Measurements from ENCODE around the gene MYOZ1.

MYOZ1 gene

GRCh38 chr10:73601486-73601921, 39.8 kb downstream of the MYOZ1 start:
- H3K27me3 ChIP-seq (ENCODE audit: low read depth, low read length) = no peaks in the 10 kb centered on the region
- H3K9ac ChIP-seq (ENCODE audit: low read length) = no peak overlapping the region

GRCh38 chr10:73597346-73597745, 43.9 kb downstream of the MYOZ1 start:
- no peak overlapping the region for H3K27ac ChIP-seq (ENCODE audit: low read length)
- no peak overlapping the region for H3K4me3 ChIP-seq (ENCODE audit: low read length)
- H3K79me2 ChIP-seq (ENCODE audit: low read length) = no peaks in the 10 kb centered on the region
- H3K9me3 ChIP-seq (ENCODE audit: insufficient read depth, low read length) = no peaks in the 10 kb centered on the region
- no peaks in the 10 kb centered on the region for H3K27me3 ChIP-seq (ENCODE audit: low read depth, low read length)
- H3K4me1 ChIP-seq (ENCODE audit: low read length) = no peaks in the 10 kb centered on the region
- TF ChIP-seq EZH2phosphoT487 (IDR thresholded peaks at IDR 0.05; ENCODE audit: low read depth) (no peak), CTCF (IDR thresholded peaks at IDR 0.05; ENCODE audit: low read depth, low read length) (no peak)
- no peak overlapping the region for H3K4me2 ChIP-seq (ENCODE audit: low read length)
- H2AFZ ChIP-seq (ENCODE audit: low read depth, low read length) = no peak overlapping the region
- no peak overlapping the region for H3K9ac ChIP-seq (ENCODE audit: low read length)
- no peaks in the 10 kb centered on the region for H4K20me1 ChIP-seq (ENCODE audit: insufficient read depth, low read length)
- H3K36me3 ChIP-seq (replicated peaks; ENCODE audit: low read depth, low read length) = no peaks in the 10 kb centered on the region

More at GRCh38 chr10:73601486-73601921, 39.8 kb downstream of the MYOZ1 start:
- H2AFZ ChIP-seq (ENCODE audit: low read depth, low read length) = no peak overlapping the region
- H3K79me2 ChIP-seq (ENCODE audit: low read length) = no peaks in the 10 kb centered on the region
- no peak for TF ChIP-seq CTCF (IDR thresholded peaks at IDR 0.05; ENCODE audit: low read depth, low read length)
- no peak for TF ChIP-seq EZH2phosphoT487 (IDR thresholded peaks at IDR 0.05; ENCODE audit: low read depth)
- H3K27ac ChIP-seq (ENCODE audit: low read length) = no peak overlapping the region
- H3K4me3 ChIP-seq (ENCODE audit: low read length) = no peak overlapping the region
- no peaks in the 10 kb centered on the region for H3K4me1 ChIP-seq (ENCODE audit: low read length)
- no peaks in the 10 kb centered on the region for H3K36me3 ChIP-seq (replicated peaks; ENCODE audit: low read depth, low read length)
- H3K4me2 ChIP-seq (ENCODE audit: low read length) = no peak overlapping the region
- no peaks in the 10 kb centered on the region for H3K9me3 ChIP-seq (ENCODE audit: insufficient read depth, low read length)
- no peaks in the 10 kb centered on the region for H4K20me1 ChIP-seq (ENCODE audit: insufficient read depth, low read length)

GRCh38 chr10:73593812-73594211, 47.5 kb downstream of the MYOZ1 start:
- Histone ChIP-seq H4K20me1 (ENCODE audit: insufficient read depth, low read length) (no peaks in the 10 kb centered on the region), H2AFZ (ENCODE audit: low read depth, low read length) (no peak overlapping the region), H3K27me3 (ENCODE audit: low read depth, low read length) (no peaks in the 10 kb centered on the region), H3K36me3 (replicated peaks; ENCODE audit: low read depth, low read length) (no peaks in the 10 kb centered on the region), H3K9ac (ENCODE audit: low read length) (no peak overlapping the region), H3K4me2 (ENCODE audit: low read length) (no peak overlapping the region), H3K9me3 (ENCODE audit: insufficient read depth, low read length) (no peaks in the 10 kb centered on the region), H3K4me3 (ENCODE audit: low read length) (no peak overlapping the region), H3K4me1 (ENCODE audit: low read length) (no peaks in the 10 kb centered on the region), H3K79me2 (ENCODE audit: low read length) (no peaks in the 10 kb centered on the region), H3K27ac (ENCODE audit: low read length) (no peak overlapping the region)
- TF ChIP-seq CTCF (IDR thresholded peaks at IDR 0.05; ENCODE audit: low read depth, low read length) = no peak
- no peak for TF ChIP-seq EZH2phosphoT487 (IDR thresholded peaks at IDR 0.05; ENCODE audit: low read depth)

GRCh38 chr10:73593110-73593509, 48.2 kb downstream of the MYOZ1 start:
- H3K36me3 ChIP-seq (replicated peaks; ENCODE audit: low read depth, low read length) = no peaks in the 10 kb centered on the region
- no peak for TF ChIP-seq EZH2phosphoT487 (IDR thresholded peaks at IDR 0.05; ENCODE audit: low read depth)
- TF ChIP-seq CTCF (IDR thresholded peaks at IDR 0.05; ENCODE audit: low read depth, low read length) = no peak
- H3K4me3 ChIP-seq (ENCODE audit: low read length) = no peak overlapping the region
- H4K20me1 ChIP-seq (ENCODE audit: insufficient read depth, low read length) = no peaks in the 10 kb centered on the region
- H3K27me3 ChIP-seq (ENCODE audit: low read depth, low read length) = no peaks in the 10 kb centered on the region
- H3K9me3 ChIP-seq (ENCODE audit: insufficient read depth, low read length) = no peaks in the 10 kb centered on the region
- H2AFZ ChIP-seq (ENCODE audit: low read depth, low read length) = no peak overlapping the region
- no peak overlapping the region for H3K27ac ChIP-seq (ENCODE audit: low read length)
- no peaks in the 10 kb centered on the region for H3K79me2 ChIP-seq (ENCODE audit: low read length)
- no peaks in the 10 kb centered on the region for H3K4me1 ChIP-seq (ENCODE audit: low read length)
- H3K9ac ChIP-seq (ENCODE audit: low read length) = no peak overlapping the region
- no peak overlapping the region for H3K4me2 ChIP-seq (ENCODE audit: low read length)
